Transverse colon (tissue), 3 donors: ENCODE measurements around the gene IL19.

Experiments used
- CTCF ChIP-seq, 5 experiments: fragments of 200-600 bp in 3 of 5; fragments of 450-650 bp in 2 of 5; sonication (generic) in 3 of 5; IDR thresholded peaks; 1 replicate in 2 of 5; 2 replicates in 3 of 5; pipeline ENCODE4 v1.5.1; 2016 to 2017; ENCODE audit warnings: antibody characterized with exemption in 5 of 5, inconsistent platforms in 3 of 5, mild to moderate bottlenecking in 2 of 5, moderate library complexity in 1 of 5
- POLR2A ChIP-seq: fragments of 450-650 bp; IDR thresholded peaks from one replicate; pipeline ENCODE4 v1.6.1; 2016; ENCODE audit warnings: antibody characterized with exemption, mild to moderate bottlenecking, moderate library complexity

- TF ChIP-seq CTCF (IDR thresholded peaks at IDR 0.05) (no peak), POLR2A (no peak)
Measured at GRCh38 chr1:206885341-206886060, 114.9 kb downstream of the IL19 start.
